Measurements from ENCODE around the gene OR51B6. TPM values are rescaled to one million over a fixed set of nuclear protein-coding genes. Genes with fewer than 3 reads are reported as not detected.

Gene OR51B6
- total and polyA plus RNA-seq, 10 donors = not detected

GRCh38 chr11:5367448-5368074 is 16.3 kb downstream of the OR51B6 start:
- intact Hi-C loops (cut with DNase I; ENCODE audit: low total_unique reads) = no loop called here
- Histone ChIP-seq H3K36me3 (no peaks in the 10 kb centered on the region), H3K27ac (no peak overlapping the region), H3K4me1 (no peaks in the 10 kb centered on the region), H3K9me3 (peaks cover 0 to under 1% (median 0%) of the 10 kb centered on the region in 8 donors), H3K4me3 (no peak overlapping the region), H3K27me3 (replicated peaks in 1 of 7) (no peaks in the 10 kb centered on the region)
- TF ChIP-seq POLR2AphosphoS5 (IDR thresholded peaks at IDR 0.05) (no peak), POLR2A (IDR thresholded peaks at IDR 0.05) (no peak)
- TF ChIP-seq, protein P1, sequence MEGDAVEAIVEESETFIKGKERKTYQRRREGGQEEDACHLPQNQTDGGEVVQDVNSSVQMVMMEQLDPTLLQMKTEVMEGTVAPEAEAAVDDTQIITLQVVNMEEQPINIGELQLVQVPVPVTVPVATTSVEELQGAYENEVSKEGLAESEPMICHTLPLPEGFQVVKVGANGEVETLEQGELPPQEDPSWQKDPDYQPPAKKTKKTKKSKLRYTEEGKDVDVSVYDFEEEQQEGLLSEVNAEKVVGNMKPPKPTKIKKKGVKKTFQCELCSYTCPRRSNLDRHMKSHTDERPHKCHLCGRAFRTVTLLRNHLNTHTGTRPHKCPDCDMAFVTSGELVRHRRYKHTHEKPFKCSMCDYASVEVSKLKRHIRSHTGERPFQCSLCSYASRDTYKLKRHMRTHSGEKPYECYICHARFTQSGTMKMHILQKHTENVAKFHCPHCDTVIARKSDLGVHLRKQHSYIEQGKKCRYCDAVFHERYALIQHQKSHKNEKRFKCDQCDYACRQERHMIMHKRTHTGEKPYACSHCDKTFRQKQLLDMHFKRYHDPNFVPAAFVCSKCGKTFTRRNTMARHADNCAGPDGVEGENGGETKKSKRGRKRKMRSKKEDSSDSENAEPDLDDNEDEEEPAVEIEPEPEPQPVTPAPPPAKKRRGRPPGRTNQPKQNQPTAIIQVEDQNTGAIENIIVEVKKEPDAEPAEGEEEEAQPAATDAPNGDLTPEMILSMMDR (IDR thresholded peaks at IDR 0.05 in 8 of 11, conservative IDR thresholded peaks at IDR 0.05 in 3 of 11) = no peak
- DNase-seq = no peak
- 47 to 81% (median 76%) methylated on average over 2 of the region's 2 CpGs for WGBS, 5 donors

GRCh38 chr11:5368502-5369043 is 17.3 kb downstream of the OR51B6 start:
- WGBS, 5 donors = 63 to 83% (median 70%) methylated on average over 3 of the region's 3 CpGs
- no peak for TF ChIP-seq POLR2AphosphoS5 (IDR thresholded peaks at IDR 0.05)
- TF ChIP-seq POLR2A (IDR thresholded peaks at IDR 0.05) = no peak
- TF ChIP-seq, protein P1 (IDR thresholded peaks at IDR 0.05 in 8 of 11, conservative IDR thresholded peaks at IDR 0.05 in 3 of 11) = no peak
- intact Hi-C loops (cut with DNase I; ENCODE audit: low total_unique reads) = no loop called here
- Histone ChIP-seq H3K4me3 (no peak overlapping the region), H3K9me3 (peaks cover 0 to 9% (median 2%) of the 10 kb centered on the region in 8 donors), H3K36me3 (no peaks in the 10 kb centered on the region), H3K27me3 (replicated peaks in 1 of 7) (no peaks in the 10 kb centered on the region), H3K27ac (no peak overlapping the region), H3K4me1 (no peaks in the 10 kb centered on the region)
- DNase-seq = no peak

GRCh38 chr11:5369789-5370188 is 18.5 kb downstream of the OR51B6 start:
- Histone ChIP-seq H3K4me1 (no peaks in the 10 kb centered on the region), H3K9me3 (peaks cover 0 to 9% (median 2%) of the 10 kb centered on the region in 8 donors), H3K27ac (no peak overlapping the region), H3K27me3 (replicated peaks in 1 of 7) (no peaks in the 10 kb centered on the region), H3K4me3 (no peak overlapping the region), H3K36me3 (no peaks in the 10 kb centered on the region)
- intact Hi-C loops (cut with DNase I; ENCODE audit: low total_unique reads) = no loop called here
- no peak for DNase-seq
- TF ChIP-seq POLR2AphosphoS5 (IDR thresholded peaks at IDR 0.05) (no peak), POLR2A (IDR thresholded peaks at IDR 0.05) (no peak)
- TF ChIP-seq, protein P1 (IDR thresholded peaks at IDR 0.05 in 8 of 11, conservative IDR thresholded peaks at IDR 0.05 in 3 of 11) = no peak

GRCh38 chr11:5380740-5381342 is 29.5 kb downstream of the OR51B6 start:
- DNase-seq = no peak

More at GRCh38 chr11:5380740-5381342, 29.5 kb downstream of the OR51B6 start:
- Histone ChIP-seq H3K36me3 (no peaks in the 10 kb centered on the region), H3K27ac (no peak overlapping the region), H3K4me1 (no peaks in the 10 kb centered on the region), H3K27me3 (replicated peaks in 1 of 7) (no peaks in the 10 kb centered on the region), H3K4me3 (no peak overlapping the region), H3K9me3 (peaks cover 0 to 4% (median 0%) of the 10 kb centered on the region in 8 donors)
- intact Hi-C loops (cut with DNase I; ENCODE audit: low total_unique reads) = no loop called here
- WGBS, 5 donors = 72 to 80% (median 79%) methylated on average over 4 of the region's 4 CpGs
- no peak for TF ChIP-seq POLR2AphosphoS5 (IDR thresholded peaks at IDR 0.05)
- TF ChIP-seq, protein P1 (IDR thresholded peaks at IDR 0.05 in 8 of 11, conservative IDR thresholded peaks at IDR 0.05 in 3 of 11) = peak in 10 of 11 experiments; percentile 20 to 68 (median 48)

All from spleen (tissue), 11 donors.